HepG2 (cell line): ENCODE results near the gene PYGB. TPM values are rescaled to one million over a fixed set of nuclear protein-coding genes. Genes with fewer than 3 reads are reported as not detected.

Source experiments
- ELF3 ChIP-seq: IDR thresholded peaks from 2 replicates; pipeline ENCODE4 v1.6.1; 2016; ENCODE audit warnings: missing genetic modification reagents, missing compliant biosample characterization
- ETV6 ChIP-seq: sonication (generic); formaldehyde crosslinking; conservative IDR thresholded peaks from 2 replicates; pipeline ENCODE4 v1.4.0; 2020; ENCODE audit warnings: missing genetic modification reagents
- GPN1 ChIP-seq: sonication (generic); formaldehyde crosslinking; IDR thresholded peaks from 2 replicates; pipeline ENCODE4 v1.5.1; 2020; ENCODE audit warnings: missing genetic modification reagents, borderline replicate concordance
- GRHL1 ChIP-seq: sonication (generic); formaldehyde crosslinking; conservative IDR thresholded peaks from 2 replicates; pipeline ENCODE4 v1.8.0; 2022; ENCODE audit warnings: missing genetic modification reagents
- GTF3A ChIP-seq: sonication (generic); formaldehyde crosslinking; conservative IDR thresholded peaks from 2 replicates; pipeline ENCODE4 v1.4.0; 2020; ENCODE audit warnings: mild to moderate bottlenecking, missing genetic modification reagents
- KDM4B ChIP-seq: sonication (generic); formaldehyde crosslinking; IDR thresholded peaks from 2 replicates; pipeline ENCODE4 v1.4.0; 2020; ENCODE audit warnings: missing genetic modification reagents
- MEF2D ChIP-seq: sonication (generic); formaldehyde crosslinking; IDR thresholded peaks from 2 replicates; pipeline ENCODE4 v1.5.1; 2020; ENCODE audit warnings: mild to moderate bottlenecking, missing genetic modification reagents
- MIXL1 ChIP-seq: IDR thresholded peaks from 2 replicates; pipeline ENCODE4 v1.6.1; 2016
- MYC ChIP-seq: sonication (generic); formaldehyde crosslinking; IDR thresholded peaks from 2 replicates; pipeline ENCODE4 v1.9.0; 2021; ENCODE audit warnings: missing genetic modification reagents, borderline replicate concordance
- SMARCE1 ChIP-seq: fragments of 450-650 bp; IDR thresholded peaks from 2 replicates; pipeline ENCODE4 v1.6.1; 2017; ENCODE audit warnings: borderline replicate concordance
- SOX5 ChIP-seq: IDR thresholded peaks from 2 replicates; pipeline ENCODE4 v1.6.1; 2016; ENCODE audit warnings: borderline replicate concordance
- TOPORS ChIP-seq: sonication (generic); formaldehyde crosslinking; IDR thresholded peaks from 2 replicates; pipeline ENCODE4 v1.8.0; 2023; ENCODE audit warnings: mild to moderate bottlenecking, missing genetic modification reagents
- ZC3H13 ChIP-seq: sonication (generic); formaldehyde crosslinking; IDR thresholded peaks from 2 replicates; pipeline ENCODE4 v1.8.1; 2023; ENCODE audit warnings: mild to moderate bottlenecking, missing genetic modification reagents, moderate library complexity
- ZNF224 ChIP-seq: sonication (generic); formaldehyde crosslinking; IDR thresholded peaks from 2 replicates; pipeline ENCODE4 v1.5.0; 2020; ENCODE audit warnings: mild to moderate bottlenecking, missing genetic modification reagents
- ZNF337 ChIP-seq: sonication (generic); formaldehyde crosslinking; IDR thresholded peaks from 2 replicates; pipeline ENCODE4 v1.5.1; 2020; ENCODE audit warnings: missing genetic modification reagents, low read depth, mild to moderate bottlenecking, borderline replicate concordance
- ZNF674 ChIP-seq: sonication (generic); formaldehyde crosslinking; IDR thresholded peaks from 2 replicates; pipeline ENCODE4 v1.5.0; 2020; ENCODE audit warnings: low read depth, mild to moderate bottlenecking, missing genetic modification reagents
- ZNF713 ChIP-seq: sonication (generic); formaldehyde crosslinking; IDR thresholded peaks from 2 replicates; pipeline ENCODE4 v1.4.0; 2020; ENCODE audit warnings: mild to moderate bottlenecking, missing genetic modification reagents
- ZSCAN22 ChIP-seq: sonication (generic); formaldehyde crosslinking; IDR thresholded peaks from 2 replicates; pipeline ENCODE4 v1.4.0; 2020; ENCODE audit warnings: mild to moderate bottlenecking, missing genetic modification reagents
- ZSCAN9 ChIP-seq: IDR thresholded peaks from 2 replicates; pipeline ENCODE4 v1.6.1; 2016; ENCODE audit warnings: borderline replicate concordance
- polyA plus RNA-seq, 8 experiments: library from polyadenylated mRNA; depleted of rRNA in 3 of 8; stranded (reverse) in 7 of 8; unstranded in 1 of 8; fragments of >200 nt; fragmentation: Illumina TruSeq in 4 of 8; extraction: Trizol in 4 of 8; gene quantifications; 2 replicates each; pipeline versions ENCODE4 v1.2.1 to v1.2.3, GENCODE V29; 2011 to 2016; ENCODE audit warnings: low read depth in 4 of 8, missing spikeins in 1 of 8, mixed read lengths in 1 of 8; ENCODE audit not compliant: insufficient read depth in 1 of 8
- total RNA-seq, 5 experiments: library from RNA; depleted of rRNA; stranded (reverse); fragments of >200 nt; fragmentation: Illumina TruSeq; extraction: Trizol; gene quantifications; 2 replicates each; pipeline ENCODE4 v1.2.3, GENCODE V29; 2016; ENCODE audit warnings: low read depth in 1 of 5
- TF ChIP-seq, protein P1 (sequence below): sonication (generic); formaldehyde crosslinking; IDR thresholded peaks from 2 replicates; pipeline ENCODE4 v1.4.0; 2020; ENCODE audit warnings: low read depth, missing genetic modification reagents
- TF ChIP-seq, protein P2 (sequence below): sonication (generic); formaldehyde crosslinking; IDR thresholded peaks from 2 replicates; pipeline ENCODE4 v1.8.0; 2022; ENCODE audit warnings: mild to moderate bottlenecking, missing genetic modification reagents
- TF ChIP-seq, protein P3 (sequence below): sonication (generic); formaldehyde crosslinking; IDR thresholded peaks from 2 replicates; pipeline ENCODE4 v1.5.1; 2020; ENCODE audit warnings: mild to moderate bottlenecking, missing genetic modification reagents

PYGB gene
- total and polyA plus RNA-seq, 2 of the 13 experiments (the other 11 are each of a cell fraction or from before 2014, with no cell fraction given): 24.2 to 86.3 TPM

DNA sequence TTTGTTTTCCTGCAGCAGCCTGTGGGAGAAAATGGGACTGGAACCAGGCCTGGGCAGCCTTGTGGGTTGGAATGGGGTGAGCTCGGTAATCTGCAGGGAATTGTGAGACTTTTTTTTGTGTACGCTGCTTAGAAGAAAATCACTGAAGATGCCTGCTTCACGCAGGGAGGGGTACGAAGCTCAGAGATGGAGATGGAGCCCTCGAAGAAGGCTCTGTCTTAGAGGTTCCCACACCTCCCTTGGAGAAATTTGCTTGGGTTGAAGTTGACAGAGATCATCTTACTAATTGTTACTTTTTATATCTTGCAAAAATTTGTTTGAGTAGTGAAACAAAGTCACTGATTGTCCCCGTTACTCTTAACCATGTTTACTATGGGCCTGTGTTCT, 894 bp downstream of the PYGB start (continued):
- no peak for TF ChIP-seq MYC (CRISPR knock-in tag)
- TF ChIP-seq, protein P1, sequence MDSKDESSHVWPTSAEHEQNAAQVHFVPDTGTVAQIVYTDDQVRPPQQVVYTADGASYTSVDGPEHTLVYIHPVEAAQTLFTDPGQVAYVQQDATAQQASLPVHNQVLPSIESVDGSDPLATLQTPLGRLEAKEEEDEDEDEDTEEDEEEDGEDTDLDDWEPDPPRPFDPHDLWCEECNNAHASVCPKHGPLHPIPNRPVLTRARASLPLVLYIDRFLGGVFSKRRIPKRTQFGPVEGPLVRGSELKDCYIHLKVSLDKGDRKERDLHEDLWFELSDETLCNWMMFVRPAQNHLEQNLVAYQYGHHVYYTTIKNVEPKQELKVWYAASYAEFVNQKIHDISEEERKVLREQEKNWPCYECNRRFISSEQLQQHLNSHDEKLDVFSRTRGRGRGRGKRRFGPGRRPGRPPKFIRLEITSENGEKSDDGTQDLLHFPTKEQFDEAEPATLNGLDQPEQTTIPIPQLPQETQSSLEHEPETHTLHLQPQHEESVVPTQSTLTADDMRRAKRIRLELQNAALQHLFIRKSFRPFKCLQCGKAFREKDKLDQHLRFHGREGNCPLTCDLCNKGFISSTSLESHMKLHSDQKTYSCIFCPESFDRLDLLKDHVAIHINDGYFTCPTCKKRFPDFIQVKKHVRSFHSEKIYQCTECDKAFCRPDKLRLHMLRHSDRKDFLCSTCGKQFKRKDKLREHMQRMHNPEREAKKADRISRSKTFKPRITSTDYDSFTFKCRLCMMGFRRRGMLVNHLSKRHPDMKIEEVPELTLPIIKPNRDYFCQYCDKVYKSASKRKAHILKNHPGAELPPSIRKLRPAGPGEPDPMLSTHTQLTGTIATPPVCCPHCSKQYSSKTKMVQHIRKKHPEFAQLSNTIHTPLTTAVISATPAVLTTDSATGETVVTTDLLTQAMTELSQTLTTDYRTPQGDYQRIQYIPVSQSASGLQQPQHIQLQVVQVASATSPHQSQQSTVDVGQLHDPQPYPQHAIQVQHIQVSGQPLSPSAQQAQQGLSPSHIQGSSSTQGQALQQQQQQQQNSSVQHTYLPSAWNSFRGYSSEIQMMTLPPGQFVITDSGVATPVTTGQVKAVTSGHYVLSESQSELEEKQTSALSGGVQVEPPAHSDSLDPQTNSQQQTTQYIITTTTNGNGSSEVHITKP: no peak
- no peak for TF ChIP-seq ZC3H13 (CRISPR knock-in tag)
- 0 out of 2 replicates have a peak, but pooled peaks have one; percentile 53 for TF ChIP-seq GPN1 (CRISPR knock-in tag)
- TF ChIP-seq GTF3A (CRISPR knock-in tag): no peak
- TF ChIP-seq ZSCAN22 (CRISPR knock-in tag): peak; percentile 6; the same call in 1 of the 2 replicates
- 0 out of 2 replicates have a peak, but pooled peaks have one; percentile 16 for TF ChIP-seq ZSCAN9 (CRISPR knock-in tag)
- TF ChIP-seq ETV6 (CRISPR knock-in tag): no peak
- 0 out of 2 replicates have a peak, but pooled peaks have one; percentile 6 for TF ChIP-seq SOX5 (CRISPR knock-in tag)
- peak; percentile 68; the same call in 1 of the 2 replicates for TF ChIP-seq KDM4B
- TF ChIP-seq MEF2D (CRISPR knock-in tag): 0 out of 2 replicates have a peak, but pooled peaks have one; percentile 38
- no peak for TF ChIP-seq ELF3 (CRISPR knock-in tag)
- no peak for TF ChIP-seq GRHL1 (CRISPR knock-in tag)
- no peak for TF ChIP-seq MIXL1
- peak; percentile 14; the same call in 1 of the 2 replicates for TF ChIP-seq ZNF713 (CRISPR knock-in tag)
- TF ChIP-seq ZNF224 (CRISPR knock-in tag): no peak
- no peak for TF ChIP-seq ZNF674 (CRISPR knock-in tag)
- TF ChIP-seq, protein P2, sequence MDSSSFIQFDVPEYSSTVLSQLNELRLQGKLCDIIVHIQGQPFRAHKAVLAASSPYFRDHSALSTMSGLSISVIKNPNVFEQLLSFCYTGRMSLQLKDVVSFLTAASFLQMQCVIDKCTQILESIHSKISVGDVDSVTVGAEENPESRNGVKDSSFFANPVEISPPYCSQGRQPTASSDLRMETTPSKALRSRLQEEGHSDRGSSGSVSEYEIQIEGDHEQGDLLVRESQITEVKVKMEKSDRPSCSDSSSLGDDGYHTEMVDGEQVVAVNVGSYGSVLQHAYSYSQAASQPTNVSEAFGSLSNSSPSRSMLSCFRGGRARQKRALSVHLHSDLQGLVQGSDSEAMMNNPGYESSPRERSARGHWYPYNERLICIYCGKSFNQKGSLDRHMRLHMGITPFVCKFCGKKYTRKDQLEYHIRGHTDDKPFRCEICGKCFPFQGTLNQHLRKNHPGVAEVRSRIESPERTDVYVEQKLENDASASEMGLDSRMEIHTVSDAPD (CRISPR knock-in tag): no peak; the same call in 1 of the 2 replicates
- no peak for TF ChIP-seq ZNF337
- TF ChIP-seq, protein P3, sequence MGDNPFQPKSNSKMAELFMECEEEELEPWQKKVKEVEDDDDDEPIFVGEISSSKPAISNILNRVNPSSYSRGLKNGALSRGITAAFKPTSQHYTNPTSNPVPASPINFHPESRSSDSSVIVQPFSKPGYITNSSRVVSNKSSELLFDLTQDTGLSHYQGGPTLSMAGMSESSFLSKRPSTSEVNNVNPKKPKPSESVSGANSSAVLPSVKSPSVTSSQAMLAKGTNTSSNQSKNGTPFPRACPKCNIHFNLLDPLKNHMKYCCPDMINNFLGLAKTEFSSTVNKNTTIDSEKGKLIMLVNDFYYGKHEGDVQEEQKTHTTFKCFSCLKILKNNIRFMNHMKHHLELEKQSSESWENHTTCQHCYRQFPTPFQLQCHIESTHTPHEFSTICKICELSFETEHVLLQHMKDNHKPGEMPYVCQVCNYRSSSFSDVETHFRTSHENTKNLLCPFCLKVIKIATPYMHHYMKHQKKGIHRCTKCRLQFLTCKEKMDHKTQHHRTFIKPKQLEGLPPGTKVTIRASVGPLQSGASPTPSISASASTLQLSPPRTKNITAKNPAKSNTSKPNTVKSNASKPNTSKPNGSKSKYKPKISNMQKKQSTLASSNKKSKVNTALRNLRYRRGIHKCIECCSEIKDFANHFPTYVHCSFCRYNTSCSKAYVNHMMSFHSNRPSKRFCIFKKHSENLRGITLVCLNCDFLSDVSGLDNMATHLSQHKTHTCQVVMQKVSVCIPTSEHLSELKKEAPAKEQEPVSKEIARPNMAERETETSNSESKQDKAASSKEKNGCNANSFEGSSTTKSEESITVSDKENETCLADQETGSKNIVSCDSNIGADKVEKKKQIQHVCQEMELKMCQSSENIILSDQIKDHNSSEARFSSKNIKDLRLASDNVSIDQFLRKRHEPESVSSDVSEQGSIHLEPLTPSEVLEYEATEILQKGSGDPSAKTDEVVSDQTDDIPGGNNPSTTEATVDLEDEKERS: no peak
- TF ChIP-seq SMARCE1: no peak
- no peak for TF ChIP-seq TOPORS (CRISPR knock-in tag)
